Measurements from ENCODE around the gene COL20A1.

DNA sequence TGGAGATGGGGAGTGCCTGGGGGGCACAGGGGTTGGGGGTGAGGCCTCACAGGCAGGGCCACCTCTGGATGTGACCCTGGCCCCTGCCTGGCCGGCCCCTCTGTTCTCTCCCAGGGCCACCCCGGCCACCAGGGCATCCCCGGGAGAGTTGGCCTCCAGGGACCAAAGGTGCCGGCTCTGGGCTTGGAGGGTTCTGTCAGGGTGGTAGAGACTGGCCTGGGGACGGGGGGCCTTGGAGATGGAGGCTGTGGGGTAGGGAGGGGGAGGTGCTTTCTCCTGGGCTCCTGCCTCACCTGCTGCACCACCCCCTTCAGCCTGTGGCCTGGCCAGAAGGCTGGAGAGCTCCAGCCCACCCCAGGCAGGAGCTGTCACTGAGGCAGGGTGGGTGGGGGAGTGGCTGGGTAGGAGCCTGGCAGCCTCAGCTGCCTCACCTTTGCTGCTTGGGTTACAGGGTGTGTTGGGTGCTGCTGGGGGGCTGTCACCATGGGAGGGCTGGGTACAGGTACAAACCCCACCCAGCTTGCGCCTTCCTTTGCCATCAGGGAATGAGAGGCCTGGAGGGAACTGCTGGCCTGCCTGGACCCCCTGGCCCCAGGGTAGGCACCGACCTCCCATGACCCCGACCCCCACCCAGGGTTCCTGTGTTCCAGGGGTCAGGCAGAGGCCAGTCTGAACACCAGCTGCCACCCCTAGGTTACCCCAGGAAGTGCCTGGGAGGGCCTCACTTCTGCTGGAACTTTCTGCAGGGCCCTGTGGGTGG, 32.7 kb downstream of the COL20A1 start:
- TF ChIP-seq, protein P1, sequence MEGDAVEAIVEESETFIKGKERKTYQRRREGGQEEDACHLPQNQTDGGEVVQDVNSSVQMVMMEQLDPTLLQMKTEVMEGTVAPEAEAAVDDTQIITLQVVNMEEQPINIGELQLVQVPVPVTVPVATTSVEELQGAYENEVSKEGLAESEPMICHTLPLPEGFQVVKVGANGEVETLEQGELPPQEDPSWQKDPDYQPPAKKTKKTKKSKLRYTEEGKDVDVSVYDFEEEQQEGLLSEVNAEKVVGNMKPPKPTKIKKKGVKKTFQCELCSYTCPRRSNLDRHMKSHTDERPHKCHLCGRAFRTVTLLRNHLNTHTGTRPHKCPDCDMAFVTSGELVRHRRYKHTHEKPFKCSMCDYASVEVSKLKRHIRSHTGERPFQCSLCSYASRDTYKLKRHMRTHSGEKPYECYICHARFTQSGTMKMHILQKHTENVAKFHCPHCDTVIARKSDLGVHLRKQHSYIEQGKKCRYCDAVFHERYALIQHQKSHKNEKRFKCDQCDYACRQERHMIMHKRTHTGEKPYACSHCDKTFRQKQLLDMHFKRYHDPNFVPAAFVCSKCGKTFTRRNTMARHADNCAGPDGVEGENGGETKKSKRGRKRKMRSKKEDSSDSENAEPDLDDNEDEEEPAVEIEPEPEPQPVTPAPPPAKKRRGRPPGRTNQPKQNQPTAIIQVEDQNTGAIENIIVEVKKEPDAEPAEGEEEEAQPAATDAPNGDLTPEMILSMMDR (IDR thresholded peaks at IDR 0.05): no peak
- no peak for TF ChIP-seq EP300 (IDR thresholded peaks at IDR 0.05)

Data from A549 (cell line).